Activated CD8-positive, alpha-beta memory T cell treated with anti-CD3 and anti-CD28 coated beads, Interleukin-2, amount 50 U/mL, for 24 hours (primary cell): ENCODE results near the gene CDC42BPA.

Experiments
- DNase-seq: peaks from one replicate; pipeline ENCODE4 v3.0.0-alpha.2; 2020; ENCODE audit errors: extremely low read depth

Gene CDC42BPA

DNA sequence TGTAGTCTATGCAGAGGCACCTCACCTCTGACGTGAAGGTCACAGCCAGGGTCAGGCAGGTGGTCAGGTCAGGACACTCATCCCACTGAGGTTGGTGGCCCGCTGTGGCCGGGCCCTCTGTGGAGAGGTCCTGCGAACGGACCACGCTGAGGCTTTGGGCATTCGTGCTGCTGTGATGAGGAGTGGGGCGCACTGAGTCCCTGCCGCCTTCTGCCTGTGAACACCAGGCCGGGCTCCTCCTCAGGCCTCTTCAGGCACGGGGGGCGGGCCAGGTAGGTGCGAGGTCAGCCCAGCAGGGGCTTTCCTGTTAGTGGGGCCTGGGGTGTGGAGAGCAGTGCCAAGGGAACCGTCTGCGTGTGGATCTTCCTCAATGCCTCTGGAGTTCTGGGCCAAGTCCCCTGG is 339.2 kb downstream of the CDC42BPA start:
- no peak for DNase-seq

DNA sequence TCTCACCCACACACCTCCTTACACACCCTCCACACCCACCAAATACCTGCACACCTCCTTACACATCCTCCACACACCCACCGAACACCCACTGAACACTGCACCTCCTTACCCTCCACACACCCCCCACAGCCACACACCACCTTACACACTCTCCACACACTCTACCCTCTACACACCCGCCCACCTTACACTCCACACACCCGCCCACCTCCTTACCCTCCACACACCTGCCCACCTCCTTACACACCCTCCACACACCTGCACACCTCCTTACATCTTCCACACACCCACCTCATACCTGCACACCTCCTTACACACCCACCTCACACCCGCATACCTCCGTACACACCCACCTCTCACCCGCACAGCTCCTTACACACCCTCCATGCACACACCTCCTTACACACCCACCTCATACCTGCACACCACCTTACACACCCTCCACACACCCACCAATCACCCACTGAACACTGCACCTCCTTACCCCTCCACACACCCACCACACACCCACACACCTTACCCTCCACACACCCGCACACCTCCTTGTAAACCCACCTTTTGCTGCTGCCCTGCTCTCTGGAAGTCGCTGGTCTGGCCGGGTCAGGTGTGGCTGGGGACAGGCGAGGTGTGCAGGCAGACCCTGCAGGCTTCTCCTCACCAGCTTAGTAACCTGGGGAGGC is 339.7 kb downstream of the CDC42BPA start:
- no peak for DNase-seq

DNA sequence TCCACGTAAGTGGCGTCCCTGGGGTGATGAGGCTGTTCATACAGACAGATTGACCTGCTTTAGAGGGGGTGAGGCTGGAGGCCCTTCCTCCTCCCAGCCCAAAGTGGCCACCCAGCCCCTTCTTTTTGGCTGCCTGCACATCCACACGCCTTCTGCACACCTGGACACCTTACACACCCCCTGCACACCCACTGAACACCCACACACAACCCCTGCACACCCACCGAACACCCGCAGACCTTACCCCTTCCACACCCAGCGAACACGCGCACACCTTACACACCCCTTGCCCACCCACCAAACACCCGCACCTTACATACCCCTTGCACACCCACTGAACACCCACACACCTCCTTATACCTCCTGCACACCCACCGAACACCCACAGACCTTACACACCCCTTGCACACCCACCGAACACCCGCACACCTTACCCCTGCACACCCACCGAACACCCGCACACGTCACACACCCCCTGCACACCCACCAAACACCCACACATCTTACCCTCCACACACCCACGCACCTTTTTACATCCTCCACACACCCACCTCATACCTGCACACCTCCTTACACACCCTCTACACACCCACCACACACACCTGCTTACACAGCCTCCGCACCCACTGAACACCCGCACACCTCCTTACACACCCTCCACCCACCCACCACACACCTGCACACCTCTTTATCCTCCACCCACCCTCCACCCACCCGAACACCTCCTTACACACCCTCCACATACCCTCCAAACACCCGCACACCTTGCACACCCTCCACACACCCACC is 340.5 kb downstream of the CDC42BPA start:
- DNase-seq: no peak

DNA sequence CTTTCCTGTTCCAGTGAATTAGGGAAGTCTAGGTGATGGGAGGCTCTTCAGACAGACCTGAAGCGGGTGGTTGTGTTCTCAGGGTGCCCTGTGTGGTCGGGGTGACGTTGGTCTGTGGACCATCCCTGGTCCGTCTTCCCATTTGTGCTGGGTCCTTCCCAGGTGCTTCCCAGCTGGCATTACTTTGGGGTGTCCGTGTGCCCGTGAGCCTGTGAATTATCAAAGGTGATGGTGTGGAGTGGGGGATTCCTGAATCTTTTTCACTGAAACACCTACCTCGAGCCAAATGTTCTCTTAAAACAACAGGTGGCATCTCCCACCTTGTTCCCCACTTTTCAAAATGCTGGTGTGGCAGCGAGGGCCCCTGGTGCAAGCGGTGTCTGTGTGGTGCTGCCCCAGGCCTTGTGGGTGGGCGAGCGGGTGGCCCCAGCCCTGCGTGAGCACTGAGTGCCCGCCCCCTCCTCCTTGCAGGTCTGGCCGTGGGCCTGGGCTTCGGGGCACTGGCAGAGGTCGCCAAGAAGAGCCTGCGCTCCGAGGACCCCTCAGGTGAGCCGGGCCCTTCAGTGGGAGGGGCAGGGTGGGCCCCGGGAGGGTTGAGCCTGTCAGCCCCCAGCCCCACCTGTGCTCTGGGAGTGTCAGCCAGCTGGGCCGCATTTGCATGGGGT is 341.2 kb downstream of the CDC42BPA start:
- DNase-seq: no peak

DNA sequence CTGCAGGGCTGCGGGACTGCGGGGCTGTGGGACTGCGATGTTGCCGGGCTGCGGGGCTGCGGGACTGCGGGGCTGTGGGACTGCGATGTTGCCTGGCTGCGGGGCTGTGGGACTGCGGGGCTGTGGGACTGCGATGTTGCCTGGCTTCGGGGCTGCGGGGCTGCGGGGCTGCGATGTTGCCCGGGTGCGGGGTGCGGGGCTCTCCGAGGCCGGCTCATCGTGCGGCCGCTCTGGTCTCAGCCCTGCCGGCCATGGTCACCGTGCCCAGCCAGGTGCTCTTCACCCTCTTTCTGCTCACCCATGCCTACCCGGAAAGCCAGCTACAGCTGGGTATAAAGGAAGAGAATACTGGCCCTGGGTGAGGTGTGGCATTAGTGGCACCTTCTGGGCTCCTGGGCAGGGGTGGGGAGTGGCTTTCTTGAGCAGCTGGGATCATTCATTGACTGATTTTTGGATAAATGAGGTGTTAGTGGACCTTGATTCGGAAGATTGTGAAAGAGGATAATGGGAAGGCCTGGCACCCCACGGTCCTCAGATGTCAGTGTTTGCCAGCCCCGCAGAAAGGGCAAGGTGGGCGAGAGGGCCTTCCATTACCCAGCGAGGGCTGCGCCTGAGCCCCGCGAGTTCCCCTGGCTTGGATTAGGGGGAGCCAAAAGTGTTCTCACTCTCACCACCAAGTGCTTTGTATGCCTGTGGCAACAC is 341.9 kb downstream of the CDC42BPA start:
- no peak for DNase-seq

DNA sequence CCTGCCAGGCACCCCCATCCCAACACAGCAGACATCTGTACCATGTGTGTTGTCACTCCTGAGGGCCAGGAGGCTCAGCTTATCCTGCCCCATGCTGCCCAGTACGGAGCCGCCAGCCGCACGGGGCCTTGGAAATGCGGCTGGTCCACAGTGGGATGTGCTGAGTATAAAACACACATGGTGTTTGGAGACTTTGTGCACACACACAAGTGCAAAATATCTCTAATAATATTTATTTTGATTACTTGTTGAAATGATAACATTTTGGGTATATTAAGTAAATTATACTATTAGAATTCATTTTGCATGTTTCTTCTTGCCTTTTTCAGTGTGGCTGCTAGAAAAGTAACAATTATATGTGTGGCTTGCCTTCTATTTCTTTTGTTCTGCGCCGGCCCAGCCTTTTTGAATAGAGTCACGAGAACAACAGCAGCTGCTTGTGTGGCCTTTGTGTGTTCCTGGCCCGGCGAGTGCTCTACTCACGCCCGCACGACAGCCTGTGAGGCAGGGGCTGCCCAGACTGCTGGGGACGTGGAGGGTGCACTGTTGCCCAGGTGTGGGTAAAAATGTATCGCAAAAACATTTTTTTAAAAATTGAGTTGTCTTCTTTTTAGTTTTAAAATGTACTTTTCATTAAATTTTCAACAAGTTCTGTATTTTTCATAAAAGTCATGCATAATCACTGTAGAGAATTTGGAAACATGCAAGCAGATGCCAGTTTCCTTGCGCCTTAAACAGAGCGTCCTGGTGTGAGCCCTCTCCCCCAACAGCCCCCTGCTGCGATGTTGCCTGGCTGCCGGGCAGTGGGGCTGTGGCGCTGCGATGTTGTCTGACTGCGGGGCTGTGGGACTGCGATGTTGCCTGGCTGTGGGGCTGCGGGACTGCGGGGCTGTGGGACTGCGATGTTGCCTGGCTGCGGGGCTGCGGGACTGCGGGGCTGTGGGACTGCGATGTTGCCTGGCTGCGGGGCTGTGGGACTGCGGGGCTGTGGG is 342.7 kb downstream of the CDC42BPA start:
- DNase-seq: no peak

DNA sequence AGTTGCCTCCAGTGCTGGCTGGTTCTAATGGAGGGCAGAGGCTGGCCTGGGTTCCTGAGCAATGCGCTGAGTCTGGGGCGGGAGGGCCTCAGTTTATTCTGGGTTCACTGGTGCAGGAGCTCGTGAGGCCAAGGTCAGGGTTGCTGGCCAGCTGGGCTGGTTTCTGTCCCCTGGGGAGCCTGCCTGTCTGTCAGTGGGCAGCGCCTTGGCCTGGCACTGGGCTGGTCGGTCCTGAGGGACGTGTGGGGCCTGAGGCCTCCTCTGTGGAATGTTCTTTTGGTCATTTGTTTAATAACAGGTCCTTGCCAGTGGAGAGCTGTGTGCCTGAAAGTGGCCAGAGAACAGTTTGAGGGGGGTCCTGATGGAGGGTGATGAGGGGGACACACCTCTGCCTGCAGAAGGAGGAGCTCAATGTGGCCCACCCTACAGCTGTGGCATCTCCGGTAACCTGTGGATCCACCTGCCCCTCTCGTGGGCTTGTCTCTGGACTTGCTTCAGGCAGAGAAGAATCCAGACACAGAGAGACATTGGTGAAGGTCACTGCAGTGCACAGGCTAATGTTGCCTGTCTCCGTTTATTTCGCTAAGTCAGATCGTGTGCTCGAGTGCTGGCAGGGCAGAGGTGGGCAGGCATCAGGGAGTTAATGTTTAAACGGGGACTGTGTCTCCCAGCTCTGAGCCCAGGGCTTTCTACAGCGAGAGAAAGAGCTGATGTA is 343.6 kb downstream of the CDC42BPA start:
- no peak for DNase-seq

DNA sequence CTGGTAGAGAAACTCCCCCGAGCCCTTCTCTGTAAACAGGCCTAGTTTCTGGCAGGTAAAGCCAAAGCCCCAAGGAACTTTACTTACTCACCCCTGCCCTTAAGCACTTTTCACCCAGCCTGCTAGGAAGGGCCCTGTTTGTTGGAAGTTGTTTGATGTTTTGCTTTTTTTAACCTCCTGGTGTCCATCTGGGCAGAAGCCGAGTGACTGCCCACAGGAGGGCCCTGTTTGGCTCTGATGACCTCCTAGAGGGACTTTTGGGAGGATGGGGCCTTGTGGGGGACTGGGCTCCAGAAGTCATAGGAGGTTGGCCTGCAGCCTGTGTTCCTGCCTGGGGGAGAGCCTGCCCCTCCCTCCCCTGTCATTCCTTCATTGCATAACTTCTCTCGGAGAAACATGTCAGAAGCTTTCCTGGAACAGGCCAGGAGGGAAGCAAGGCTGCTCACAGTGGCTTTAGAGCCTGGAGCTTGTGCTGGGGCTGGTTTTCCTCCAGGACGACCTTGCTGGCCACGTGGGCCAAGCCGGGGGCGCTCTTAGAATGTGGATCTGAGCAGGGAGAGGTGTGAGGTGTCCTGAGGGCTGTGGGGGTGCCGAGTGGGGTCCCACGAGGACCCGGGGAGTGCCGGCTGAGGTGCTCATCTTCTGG is 344.3 kb downstream of the CDC42BPA start:
- no peak for DNase-seq

DNA sequence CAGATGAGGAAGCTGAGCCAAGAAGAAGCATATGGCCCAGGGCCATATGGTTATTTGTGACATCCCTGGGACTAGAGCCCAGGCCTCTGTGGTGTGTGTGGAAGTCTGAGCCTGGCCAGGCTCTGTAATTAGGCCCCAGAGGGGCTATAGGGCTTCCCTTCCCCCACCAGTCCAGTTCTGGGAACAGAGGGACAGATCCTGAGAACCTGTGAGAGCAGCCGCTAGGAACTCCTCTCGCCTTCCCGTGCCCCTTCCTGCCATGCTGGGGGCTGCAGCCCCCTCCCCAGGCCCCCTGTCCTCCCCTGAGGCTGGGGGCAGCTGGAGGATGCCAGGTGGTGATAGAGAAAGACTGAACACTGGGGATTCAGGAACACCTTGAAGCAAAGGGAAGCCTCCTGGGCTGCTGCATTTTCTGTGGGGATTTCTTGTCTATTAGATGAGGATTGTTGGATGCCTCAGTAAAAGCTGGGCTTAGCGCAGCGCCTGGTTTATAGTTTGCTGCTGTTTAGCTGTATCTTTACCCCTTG is 344.9 kb downstream of the CDC42BPA start:
- DNase-seq: no peak

DNA sequence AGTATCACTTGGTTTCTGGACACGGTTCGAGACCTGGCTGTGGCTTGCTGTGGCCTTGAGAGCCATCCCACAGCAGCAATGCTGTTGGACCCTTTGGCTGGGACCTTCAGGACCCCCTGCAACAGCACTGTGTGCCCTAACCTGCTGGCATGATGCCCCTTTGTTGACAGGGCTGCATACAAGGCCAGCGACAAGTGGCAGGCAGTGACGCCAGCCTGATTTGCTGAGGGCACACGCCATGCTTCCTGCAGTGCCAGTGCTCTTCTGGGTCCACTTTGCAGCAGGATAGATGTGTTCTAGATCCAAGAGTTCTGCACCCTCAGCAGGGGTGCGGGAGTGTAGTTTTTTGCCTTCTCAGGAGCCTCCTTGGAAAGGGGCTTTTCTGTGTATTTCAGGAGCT is 345.4 kb downstream of the CDC42BPA start:
- DNase-seq: no peak

DNA sequence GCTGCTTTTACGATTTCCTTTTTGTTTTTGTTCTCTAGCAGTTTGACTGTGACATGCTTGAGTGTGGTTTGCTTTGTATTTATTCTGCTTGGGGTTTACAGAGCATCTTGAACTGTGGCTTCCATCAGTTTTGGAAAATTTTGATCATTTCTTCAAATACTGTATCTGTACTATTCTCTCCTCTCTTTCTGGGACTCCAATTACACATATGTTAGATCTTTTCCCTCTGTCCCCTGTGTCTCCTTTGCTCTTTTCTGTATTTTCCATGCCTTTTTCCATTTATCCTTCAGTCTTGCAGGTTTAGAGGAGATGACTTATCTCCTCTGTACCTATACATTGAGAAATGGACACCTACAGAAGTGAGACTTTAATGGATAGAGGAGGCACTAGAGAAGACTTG is 346.5 kb downstream of the CDC42BPA start:
- DNase-seq: no peak

DNA sequence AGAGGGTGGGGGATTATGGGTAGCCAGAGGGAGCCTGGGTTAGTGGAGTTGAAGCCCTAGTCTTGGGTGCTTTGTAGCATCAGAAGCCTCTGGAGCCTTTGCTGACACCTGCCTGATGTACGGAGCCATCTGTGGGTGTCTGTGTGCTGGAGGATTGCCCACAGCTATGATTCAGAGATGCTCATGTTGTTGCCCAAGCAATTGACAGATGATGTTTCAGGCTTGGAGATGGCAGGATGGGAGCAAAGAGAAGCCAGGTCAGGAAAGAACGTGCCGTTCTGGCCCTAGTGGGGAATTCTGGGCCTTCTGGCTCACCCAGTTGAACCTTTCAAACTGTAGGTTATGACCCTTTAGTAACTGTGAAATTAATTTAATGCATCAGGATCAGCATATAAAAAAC is 350.6 kb downstream of the CDC42BPA start:
- no peak for DNase-seq

DNA sequence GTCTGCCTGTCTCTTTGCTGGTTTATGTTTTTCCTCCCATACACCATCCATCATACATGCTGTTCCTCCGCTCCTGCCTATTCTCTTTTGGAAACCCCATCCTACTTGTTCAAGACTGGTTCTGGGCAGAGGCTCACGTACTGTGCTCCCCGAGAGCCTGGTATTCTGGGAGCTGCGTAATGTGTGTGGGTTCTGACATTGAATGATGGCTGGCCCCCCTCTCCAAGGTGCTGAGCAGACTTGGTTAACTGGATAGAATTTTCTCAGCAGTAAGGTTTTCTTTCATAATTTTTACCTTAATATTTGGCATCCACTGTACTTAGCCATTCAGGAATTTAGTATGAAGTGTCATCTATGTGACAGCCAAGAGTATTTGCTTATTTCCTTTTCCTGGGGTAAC is 351.6 kb downstream of the CDC42BPA start:
- no peak for DNase-seq

DNA sequence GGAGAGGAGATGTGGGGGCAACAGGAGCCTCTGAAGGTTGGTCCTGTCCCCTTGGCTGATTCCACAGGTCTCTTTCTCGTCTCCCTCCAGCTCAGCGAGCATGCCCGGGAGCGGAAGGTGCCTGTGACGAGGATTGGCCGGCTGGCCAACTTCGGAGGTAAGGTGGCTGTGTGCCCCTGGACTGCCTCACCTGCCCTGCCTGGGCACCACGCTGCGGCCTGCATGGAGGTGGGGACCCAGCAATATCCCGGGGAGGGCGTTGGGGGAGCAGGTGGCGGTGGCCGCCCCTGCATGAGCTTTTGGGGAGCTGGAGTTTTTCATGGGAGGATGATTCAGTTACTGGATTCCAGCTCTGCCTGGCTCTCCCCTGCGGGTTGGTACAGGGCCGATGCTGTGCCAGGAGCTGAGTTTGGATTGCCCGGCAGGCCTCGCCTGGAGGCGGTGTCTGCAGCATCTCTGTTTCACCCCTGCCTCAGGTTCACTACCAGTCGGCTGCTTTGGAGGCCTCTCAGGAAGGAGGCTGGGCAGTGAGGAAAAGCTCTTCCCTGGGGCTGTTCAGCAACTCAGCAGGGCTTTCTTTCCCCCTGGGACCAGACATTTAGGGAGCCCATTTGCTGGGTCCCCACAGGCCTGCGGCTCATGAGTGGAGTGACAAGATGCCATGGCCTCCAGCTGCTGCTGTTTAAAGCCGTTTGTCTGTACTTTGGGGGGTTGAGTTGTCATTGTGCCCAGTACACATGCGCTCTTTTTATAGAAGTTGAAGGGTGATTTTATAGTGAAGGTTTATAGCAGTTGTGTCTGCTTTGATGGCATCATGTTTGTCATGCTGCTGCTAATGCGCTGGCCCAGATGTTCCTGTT is 352.5 kb downstream of the CDC42BPA start:
- DNase-seq: no peak

DNA sequence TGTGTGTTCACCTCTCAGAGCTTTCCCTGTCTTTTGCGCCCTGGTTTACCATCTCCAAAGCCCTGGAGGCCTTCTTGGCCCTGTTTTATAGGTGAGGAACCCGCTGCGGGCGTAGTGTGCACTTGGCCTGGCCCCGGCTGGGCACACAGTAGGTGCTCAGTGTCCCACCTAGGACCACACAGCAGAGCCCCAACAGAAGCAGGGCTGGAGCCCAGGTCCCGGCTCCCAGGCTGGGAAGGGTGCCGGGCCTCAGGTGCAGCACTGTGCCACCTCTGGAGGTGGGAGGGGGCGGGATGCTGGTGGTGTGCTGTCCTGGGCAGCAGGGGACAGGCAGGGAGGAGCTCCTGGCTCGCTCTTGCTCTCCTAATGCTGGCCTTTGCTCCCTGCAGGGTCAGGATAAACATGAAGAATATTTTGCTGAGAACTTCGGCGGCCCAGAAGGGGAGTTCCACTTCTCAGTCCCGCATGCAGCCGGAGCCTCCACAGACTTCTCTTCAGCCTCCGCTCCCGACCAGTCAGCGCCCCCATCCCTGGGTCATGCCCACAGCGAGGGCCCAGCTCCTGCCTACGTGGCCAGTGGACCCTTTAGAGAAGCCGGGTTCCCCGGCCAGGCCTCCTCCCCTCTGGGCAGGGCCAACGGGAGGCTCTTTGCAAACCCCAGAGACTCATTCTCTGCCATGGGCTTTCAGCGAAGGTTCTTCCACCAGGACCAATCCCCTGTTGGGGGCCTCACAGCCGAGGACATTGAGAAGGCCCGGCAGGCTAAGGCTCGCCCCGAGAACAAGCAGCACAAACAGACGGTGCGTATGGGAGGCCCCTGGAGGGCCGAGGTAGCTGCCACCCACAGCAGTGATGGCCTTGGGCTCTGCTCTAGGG is 353.4 kb downstream of the CDC42BPA start:
- DNase-seq: no peak

DNA sequence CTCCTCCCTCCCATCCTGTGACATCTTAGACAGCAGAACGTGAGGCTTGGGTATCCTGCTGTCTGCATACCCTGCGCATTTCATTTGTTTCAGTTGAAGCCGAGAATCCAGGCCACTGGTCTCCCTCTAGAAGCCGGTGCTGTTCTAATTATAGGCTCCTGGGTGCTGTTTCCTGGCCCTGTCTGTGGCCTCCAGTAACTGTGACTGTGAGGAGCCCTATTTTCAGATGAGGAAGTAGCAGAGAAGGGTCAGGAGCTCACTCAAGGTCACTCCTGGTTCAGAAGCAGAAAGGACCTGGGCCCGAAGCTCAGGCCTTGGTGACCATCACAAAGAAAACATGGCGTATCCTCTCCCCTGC is 354.2 kb downstream of the CDC42BPA start:
- no peak for DNase-seq

DNA sequence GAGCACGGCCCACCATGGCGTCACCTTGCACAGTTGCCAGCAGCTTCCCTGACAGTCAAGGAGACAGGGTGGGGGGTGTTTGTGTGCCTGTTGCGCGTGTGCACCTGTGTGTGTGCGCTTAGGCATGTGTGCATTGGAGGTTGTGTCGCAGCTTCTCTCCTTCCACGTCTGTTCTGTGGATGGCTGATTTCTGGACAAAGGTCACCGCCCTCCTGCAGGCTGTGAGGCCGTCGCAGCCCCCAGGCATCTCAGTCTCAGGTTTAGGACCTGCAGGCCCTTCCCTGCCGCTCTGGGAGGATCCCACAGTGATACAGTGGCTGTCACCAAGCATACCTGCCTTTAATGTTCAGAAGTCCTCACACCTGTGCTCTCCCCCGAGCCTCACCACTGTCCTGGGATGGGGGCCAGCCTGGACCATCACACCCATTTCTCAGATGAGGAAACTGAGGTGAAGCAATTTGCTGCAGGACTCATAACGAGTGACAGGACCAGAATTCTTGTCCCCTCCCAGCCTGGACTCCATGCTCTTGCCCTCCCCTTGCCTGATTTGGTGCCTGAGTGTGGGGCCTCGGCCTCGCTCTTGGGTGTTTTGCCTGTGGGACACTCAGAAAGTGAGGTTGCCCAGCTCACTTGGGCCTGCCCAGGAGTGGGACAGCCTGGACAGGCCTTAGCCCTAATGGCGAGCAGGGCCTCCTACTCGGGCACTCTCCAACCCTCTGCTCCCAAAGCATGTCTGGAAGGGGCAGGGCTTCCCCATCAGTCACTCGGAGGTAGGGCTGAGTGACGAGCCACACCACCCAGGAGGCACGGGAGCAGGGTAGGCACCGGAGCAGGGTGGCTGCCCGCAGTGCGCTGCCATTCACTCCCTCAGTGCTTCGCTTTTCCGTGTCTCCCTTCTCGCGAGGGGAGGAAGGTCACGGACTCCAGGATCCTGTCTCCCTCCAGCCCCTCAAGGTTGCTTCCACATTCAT is 355.6 kb downstream of the CDC42BPA start:
- DNase-seq: no peak
